Measurements from ENCODE around the gene HPCAL4. TPM values are rescaled to one million over a fixed set of nuclear protein-coding genes. Genes with fewer than 3 reads are reported as not detected.

Gene HPCAL4
- total and polyA plus RNA-seq, 3 experiments from 2014 or later: 1.9 to 2.5 (median 2.0) TPM

- no peak for DNase-seq
- Histone ChIP-seq H3K9me3 (ENCODE audit: low read length) (no peaks in the 10 kb centered on the region), H3K36me3 (ENCODE audit: insufficient read depth, low read length) (no peaks in the 10 kb centered on the region), H3K4me3 (ENCODE audit: low read length) (no peak overlapping the region), H3K4me1 (ENCODE audit: insufficient read depth, low read length) (no peaks in the 10 kb centered on the region), H3K27me3 (ENCODE audit: insufficient read depth, low read length, poor library complexity, severe bottlenecking) (peaks cover 16% of the 10 kb centered on the region), H3K27ac (ENCODE audit: low read depth, low read length) (no peak overlapping the region)
- Mint-ChIP-seq H3K36me3 (no peaks in the 10 kb centered on the region), H3K9me3 (no peaks in the 10 kb centered on the region), H3K4me1 (peaks cover 1 to 5% (median 3%) of the 10 kb centered on the region in 3 donors), H3K4me3 (peak overlapping the region in 2 of 7 donors; percentile 14 to 50), H3K27ac (no peak overlapping the region), H3K27me3 (peaks cover 23 to 39% of the 10 kb centered on the region in 2 donors)
- ChIA-PET CTCF (interaction anchor here (1.3 to 2.0 kb wide), 2 partner anchors 13 to 17 kb away, joined by 4 to 6 read pairs; no protein-coding TSS in a partner anchor), POLR2A (no interaction called here)
These were observed 50.4 kb downstream of the HPCAL4 start for GRCh38 chr1:39640861-39641260.

GRCh38 chr1:39639305-39640130, 51.7 kb downstream of the HPCAL4 start, which contains the start of gene HEYL:
HEYL (minus strand) TSS chr1:39639643; CDS start chr1:39639625, 18 bp downstream.
- CTCF ChIA-PET: interaction anchor here (1.1 to 1.5 kb wide), 3 partner anchors 15 to 82 kb away, joined by 3 to 6 read pairs (median 3); no protein-coding TSS in a partner anchor
- H3K9me3 ChIP-seq (ENCODE audit: low read length): no peaks in the 10 kb centered on the region
- H3K27me3 ChIP-seq (ENCODE audit: insufficient read depth, low read length, poor library complexity, severe bottlenecking): peaks cover 16% of the 10 kb centered on the region
- no peaks in the 10 kb centered on the region for H3K4me1 ChIP-seq (ENCODE audit: insufficient read depth, low read length)
- peaks cover 1 to 5% (median 3%) of the 10 kb centered on the region in 3 donors for H3K4me1 Mint-ChIP-seq
- DNase-seq: peak; percentile 24 to 53 (median 43)
- H3K36me3 ChIP-seq (ENCODE audit: insufficient read depth, low read length): no peaks in the 10 kb centered on the region
- H3K27ac ChIP-seq (ENCODE audit: low read depth, low read length): no peak within 1 kb of the TSS
- no peak within 1 kb of the TSS for H3K4me3 ChIP-seq (ENCODE audit: low read length)
- H3K9me3 Mint-ChIP-seq: no peaks in the 10 kb centered on the region
- H3K4me3 Mint-ChIP-seq: peak within 1 kb of the TSS; percentile 38 to 73 (median 54)
- POLR2A ChIA-PET: no interaction called here
- peak within 1 kb of the TSS in 1 of 8 donors; percentile 68 for H3K27ac Mint-ChIP-seq
- no peaks in the 10 kb centered on the region for H3K36me3 Mint-ChIP-seq
- peaks cover 23 to 52% of the 10 kb centered on the region in 2 donors for H3K27me3 Mint-ChIP-seq

DNA sequence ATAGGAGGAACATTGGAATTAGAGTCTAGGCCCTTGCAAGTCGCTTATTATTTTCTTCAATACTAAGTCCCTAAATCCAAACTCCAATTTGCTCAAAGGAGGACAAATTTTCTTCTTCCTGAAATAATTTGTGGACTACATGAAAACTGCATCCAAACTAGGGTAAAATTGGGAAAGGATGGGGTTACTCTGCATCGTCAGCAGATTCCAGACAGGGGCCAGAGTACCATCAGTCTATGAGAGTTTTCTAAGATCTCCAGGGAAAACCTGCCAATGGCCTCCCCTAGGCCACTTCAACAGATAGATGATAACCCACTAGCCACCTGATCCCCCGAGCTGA, 52.3 kb downstream of the HPCAL4 start:
- peak overlapping the region in 1 of 8 donors; percentile 68 for H3K27ac Mint-ChIP-seq
- H3K9me3 ChIP-seq (ENCODE audit: low read length): no peaks in the 10 kb centered on the region
- no peak for DNase-seq
- H3K27me3 ChIP-seq (ENCODE audit: insufficient read depth, low read length, poor library complexity, severe bottlenecking): peaks cover 16% of the 10 kb centered on the region
- no peak overlapping the region for H3K27ac ChIP-seq (ENCODE audit: low read depth, low read length)
- peaks cover 1 to 5% (median 3%) of the 10 kb centered on the region in 3 donors for H3K4me1 Mint-ChIP-seq
- no peaks in the 10 kb centered on the region for H3K36me3 Mint-ChIP-seq
- ChIA-PET POLR2A (no interaction called here), CTCF (interaction anchor here (1.1 to 1.5 kb wide), 2 partner anchors 31 to 82 kb away, joined by 3 read pairs; no protein-coding TSS in a partner anchor)
- H3K36me3 ChIP-seq (ENCODE audit: insufficient read depth, low read length): no peaks in the 10 kb centered on the region
- no peaks in the 10 kb centered on the region for H3K4me1 ChIP-seq (ENCODE audit: insufficient read depth, low read length)
- no peak overlapping the region for H3K4me3 ChIP-seq (ENCODE audit: low read length)
- H3K9me3 Mint-ChIP-seq: no peaks in the 10 kb centered on the region
- H3K27me3 Mint-ChIP-seq: peaks cover 23 to 57% of the 10 kb centered on the region in 2 donors
- H3K4me3 Mint-ChIP-seq: peak overlapping the region in 5 of 7 donors; percentile 46 to 69 (median 54)

DNA sequence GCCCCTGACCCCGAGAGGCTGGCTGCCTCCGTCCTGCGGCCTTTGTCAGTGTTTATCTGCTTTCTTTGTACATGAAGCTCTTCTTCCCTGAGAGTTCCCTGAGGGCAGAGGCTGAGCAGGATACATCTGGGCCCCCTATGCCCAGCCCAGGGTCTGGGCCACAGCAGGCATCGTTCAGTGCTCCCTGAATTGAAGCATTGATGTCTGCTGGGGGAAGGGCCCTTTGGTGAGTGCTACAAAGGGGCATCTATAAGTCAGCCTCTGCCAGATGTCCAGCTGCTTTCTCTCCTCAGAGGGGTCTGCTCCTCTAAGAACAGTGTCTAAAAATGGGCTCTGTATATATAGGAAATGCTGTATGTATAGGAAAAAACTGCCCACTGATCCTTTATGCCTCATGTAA, 53.9 kb downstream of the HPCAL4 start:
- H3K4me3 Mint-ChIP-seq: no peak overlapping the region
- no peaks in the 10 kb centered on the region for H3K36me3 ChIP-seq (ENCODE audit: insufficient read depth, low read length)
- no peak overlapping the region for H3K27ac ChIP-seq (ENCODE audit: low read depth, low read length)
- CTCF ChIA-PET: interaction anchor here (1.0 kb wide), 1 partner anchor 11 kb away, joined by 3 read pairs; no protein-coding TSS in a partner anchor
- DNase-seq: no peak
- no peaks in the 10 kb centered on the region for H3K4me1 ChIP-seq (ENCODE audit: insufficient read depth, low read length)
- no peak overlapping the region for H3K4me3 ChIP-seq (ENCODE audit: low read length)
- H3K9me3 Mint-ChIP-seq: no peaks in the 10 kb centered on the region
- no peaks in the 10 kb centered on the region for H3K9me3 ChIP-seq (ENCODE audit: low read length)
- peaks cover 16% of the 10 kb centered on the region for H3K27me3 ChIP-seq (ENCODE audit: insufficient read depth, low read length, poor library complexity, severe bottlenecking)
- H3K27ac Mint-ChIP-seq: no peak overlapping the region
- POLR2A ChIA-PET: no interaction called here
- H3K4me1 Mint-ChIP-seq: peaks cover 1 to 5% (median 3%) of the 10 kb centered on the region in 3 donors
- H3K36me3 Mint-ChIP-seq: no peaks in the 10 kb centered on the region
- H3K27me3 Mint-ChIP-seq: peaks cover 26 to 64% of the 10 kb centered on the region in 2 donors

DNA sequence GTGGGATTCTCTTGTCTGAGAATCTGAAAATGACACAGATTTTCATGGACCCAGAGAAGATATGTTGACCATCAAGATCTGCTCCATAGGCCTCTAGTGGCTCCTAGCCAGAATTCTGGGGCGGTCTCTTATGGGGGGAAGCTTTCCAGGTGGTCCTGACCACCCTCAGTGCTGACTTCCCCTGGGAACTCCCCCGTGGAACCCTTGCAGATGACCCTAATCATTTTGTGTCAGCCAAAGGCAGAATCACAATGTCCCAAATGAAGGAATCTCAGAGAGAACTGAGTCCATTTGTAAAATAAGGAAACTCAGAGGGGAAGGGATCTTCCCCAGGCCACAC, 55.4 kb downstream of the HPCAL4 start:
- Mint-ChIP-seq H3K36me3 (no peaks in the 10 kb centered on the region), H3K27me3 (peaks cover 29 to 64% of the 10 kb centered on the region in 2 donors), H3K27ac (no peak overlapping the region), H3K4me1 (peaks cover 1 to 5% (median 3%) of the 10 kb centered on the region in 3 donors), H3K4me3 (no peak overlapping the region), H3K9me3 (no peaks in the 10 kb centered on the region)
- ChIA-PET CTCF (no interaction called here), POLR2A (no interaction called here)
- no peaks in the 10 kb centered on the region for H3K36me3 ChIP-seq (ENCODE audit: insufficient read depth, low read length)
- no peak overlapping the region for H3K4me3 ChIP-seq (ENCODE audit: low read length)
- no peak overlapping the region for H3K27ac ChIP-seq (ENCODE audit: low read depth, low read length)
- H3K4me1 ChIP-seq (ENCODE audit: insufficient read depth, low read length): no peaks in the 10 kb centered on the region
- no peak for DNase-seq
- H3K9me3 ChIP-seq (ENCODE audit: low read length): no peaks in the 10 kb centered on the region
- H3K27me3 ChIP-seq (ENCODE audit: insufficient read depth, low read length, poor library complexity, severe bottlenecking): peaks cover 16% of the 10 kb centered on the region

DNA sequence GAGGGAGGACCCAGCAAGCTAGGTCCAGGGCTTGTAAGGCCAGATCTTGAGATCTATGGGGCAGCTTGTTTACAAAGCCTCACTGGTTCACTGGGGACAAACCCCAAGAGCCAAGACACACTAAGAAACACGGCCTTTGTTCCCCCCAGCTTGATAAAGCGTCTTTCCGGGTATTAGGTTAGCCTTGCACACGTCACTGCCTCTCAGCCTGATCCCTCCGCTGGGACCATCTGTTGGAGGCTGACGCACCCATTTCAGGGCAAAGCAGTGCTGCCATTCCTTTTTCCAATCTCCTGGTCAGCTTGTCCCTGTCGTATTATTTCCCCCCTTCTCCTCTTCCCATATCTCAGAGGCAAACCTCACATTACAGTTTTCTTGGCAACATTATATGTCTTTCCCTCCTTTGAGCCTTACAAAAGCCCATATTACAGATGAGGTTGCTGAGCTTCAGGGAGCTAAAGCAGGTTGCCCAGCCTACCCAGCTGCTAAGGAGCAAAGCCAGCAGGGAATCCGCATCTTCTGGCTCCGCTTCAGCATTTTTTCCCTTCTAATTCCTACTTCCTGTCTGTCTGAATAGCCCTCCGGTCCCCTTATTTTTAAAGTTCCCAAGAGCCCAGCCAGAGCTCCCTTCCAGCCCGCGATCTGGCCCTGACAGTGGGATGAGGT, 55.9 kb downstream of the HPCAL4 start:
- Histone ChIP-seq H3K4me1 (ENCODE audit: insufficient read depth, low read length) (no peaks in the 10 kb centered on the region), H3K27ac (ENCODE audit: low read depth, low read length) (no peak overlapping the region), H3K27me3 (ENCODE audit: insufficient read depth, low read length, poor library complexity, severe bottlenecking) (peaks cover 16% of the 10 kb centered on the region), H3K36me3 (ENCODE audit: insufficient read depth, low read length) (no peaks in the 10 kb centered on the region), H3K4me3 (ENCODE audit: low read length) (no peak overlapping the region), H3K9me3 (ENCODE audit: low read length) (no peaks in the 10 kb centered on the region)
- no peaks in the 10 kb centered on the region for H3K9me3 Mint-ChIP-seq
- H3K27ac Mint-ChIP-seq: no peak overlapping the region
- POLR2A ChIA-PET: no interaction called here
- H3K4me3 Mint-ChIP-seq: no peak overlapping the region
- H3K27me3 Mint-ChIP-seq: peaks cover 29 to 60% of the 10 kb centered on the region in 2 donors
- CTCF ChIA-PET: interaction anchor here (1.3 to 1.6 kb wide), 2 partner anchors 22 to 30 kb away, joined by 4 to 9 read pairs; no protein-coding TSS in a partner anchor
- H3K36me3 Mint-ChIP-seq: no peaks in the 10 kb centered on the region
- H3K4me1 Mint-ChIP-seq: peaks cover 1 to 5% (median 3%) of the 10 kb centered on the region in 3 donors
- no peak for DNase-seq

DNA sequence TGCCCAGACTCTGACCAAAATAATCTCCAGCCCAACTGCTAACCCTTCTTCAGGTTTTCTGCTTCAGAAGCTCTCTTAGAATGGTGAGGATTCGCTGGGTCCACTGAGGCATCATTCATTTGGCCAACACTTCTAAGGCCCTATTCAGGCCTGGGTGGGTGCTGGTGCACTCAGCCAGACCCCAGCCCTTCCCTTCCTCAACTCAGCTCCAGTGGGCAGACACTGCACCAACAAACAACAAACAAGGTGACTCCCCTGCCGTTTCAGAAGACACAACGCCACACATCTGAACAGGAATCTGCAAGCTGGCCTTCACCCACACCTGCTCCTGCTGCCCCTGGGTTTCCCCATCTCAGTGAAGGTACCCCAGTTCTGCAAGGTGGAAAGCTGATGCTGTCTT, 57.8 kb downstream of the HPCAL4 start:
- peaks cover 19 to 52% of the 10 kb centered on the region in 2 donors for H3K27me3 Mint-ChIP-seq
- H3K36me3 ChIP-seq (ENCODE audit: insufficient read depth, low read length): no peaks in the 10 kb centered on the region
- POLR2A ChIA-PET: no interaction called here

More for the DNA sequence above, 57.8 kb downstream of the HPCAL4 start:
- H3K27me3 ChIP-seq (ENCODE audit: insufficient read depth, low read length, poor library complexity, severe bottlenecking): peaks cover 8% of the 10 kb centered on the region
- Mint-ChIP-seq H3K9me3 (no peaks in the 10 kb centered on the region), H3K4me1 (no peaks in the 10 kb centered on the region), H3K4me3 (no peak overlapping the region), H3K36me3 (no peaks in the 10 kb centered on the region), H3K27ac (peak overlapping the region in 1 of 8 donors; percentile 20)
- no peak overlapping the region for H3K27ac ChIP-seq (ENCODE audit: low read depth, low read length)
- no peak for DNase-seq
- no peaks in the 10 kb centered on the region for H3K4me1 ChIP-seq (ENCODE audit: insufficient read depth, low read length)
- H3K9me3 ChIP-seq (ENCODE audit: low read length): no peaks in the 10 kb centered on the region
- CTCF ChIA-PET: no interaction called here
- no peak overlapping the region for H3K4me3 ChIP-seq (ENCODE audit: low read length)
